Neural progenitor cell (in vitro differentiated cells): ENCODE measurements around the gene NCKAP5.

Source experiments
- CTCF ChIP-seq: fragments of 200-600 bp; sonication (generic); IDR thresholded peaks from 2 replicates; pipeline ENCODE4 v1.5.1; 2017; ENCODE audit warnings: antibody characterized with exemption, mild to moderate bottlenecking
- EZH2 ChIP-seq: fragments of 200-600 bp; sonication (generic); IDR thresholded peaks from 2 replicates; pipeline ENCODE4 v1.6.1; 2017; ENCODE audit warnings: antibody characterized with exemption, mild to moderate bottlenecking, moderate library complexity
- EZH2phosphoT487 ChIP-seq: fragments of 200-600 bp; sonication (generic); IDR thresholded peaks from 2 replicates; pipeline ENCODE4 v1.6.1; 2017; ENCODE audit warnings: antibody characterized with exemption

GRCh38 chr2:133408671-133409070 is 159.6 kb downstream of the NCKAP5 start:
- TF ChIP-seq CTCF (no peak), EZH2 (no peak), EZH2phosphoT487 (no peak)
